A549 (cell line): ENCODE measurements around the gene HSPA4L. TPM values are rescaled to one million over a fixed set of nuclear protein-coding genes. Genes with fewer than 3 reads are reported as not detected.

Experiments
- ATAC-seq, 2 experiments: fragments of 200-7000 bp in 1 of 2; fragments of >200 bp in 1 of 2; cut with Nextera tagmentation in 1 of 2; cut with Tn5 transposase in 1 of 2; 3 replicates each; pipeline versions ENCODE4 v1.8.0 to v1.9.1; 2018 to 2020; ENCODE audit warnings: mild to moderate bottlenecking in 1 of 2, moderate library complexity in 1 of 2
- CTCF ChIA-PET: fragments of 300-600 bp; sonication (Branson Sonifier 250); formaldehyde crosslinking; extraction: SDS; loops from one replicate; lab custom pipeline; 2021; ENCODE audit warnings: antibody characterized with exemption, inconsistent platforms; lab: Yijun Ruan, JAX
- POLR2A ChIA-PET: fragments of 350-600 bp; formaldehyde crosslinking; extraction: SDS; loops from one replicate; lab custom pipeline; 2021; ENCODE audit warnings: antibody characterized with exemption, inconsistent platforms; lab: Yijun Ruan, JAX
- DNase-seq, 2 experiments: peaks; one replicate each; pipeline versions ENCODE4 v3.0.0 to v3.0.0-alpha.2; 2011 to 2016; ENCODE audit warnings: low read depth in 1 of 2, low spot score in 1 of 2
- FAIRE-seq: peaks from 2 replicates; lab custom pipeline; 2011; peaks lifted over from hg19 to GRCh38; lab: Jason Lieb, UNC
- H3K27ac ChIP-seq, 2 experiments: fragments of >200 bp; sonication (Bioruptor Twin); formaldehyde crosslinking; 3 replicates each; pipeline ENCODE4 v1.5.1; 2016 to 2017
- H3K4me1 ChIP-seq: fragments of >200 bp; sonication (Bioruptor Twin); formaldehyde crosslinking; 3 replicates; pipeline ENCODE4 v1.6.1; 2016
- H3K4me2 ChIP-seq: fragments of >200 bp; sonication (Bioruptor Twin); formaldehyde crosslinking; 3 replicates; pipeline ENCODE4 v1.6.1; 2016
- H3K4me3 ChIP-seq: fragments of >200 bp; sonication (Bioruptor Twin); formaldehyde crosslinking; 3 replicates; pipeline ENCODE4 v1.5.1; 2016
- H3K9me3 ChIP-seq: fragments of >200 bp; sonication (Bioruptor Twin); formaldehyde crosslinking; 3 replicates; pipeline ENCODE4 v1.6.1; 2016
- CBX8 ChIP-seq: fragments of 200-600 bp; sonication (generic); IDR thresholded peaks from 2 replicates; pipeline ENCODE4 v1.6.1; 2016
- CEBPB ChIP-seq, 2 experiments: fragments of >200 bp in 1 of 2; sonication (Bioruptor Twin) in 1 of 2; formaldehyde crosslinking in 1 of 2; IDR thresholded peaks; 2 replicates each; pipeline ENCODE4 v1.6.1; 2012 to 2016
- EHF ChIP-seq: fragments of 250-450 bp; sonication (Bioruptor Pico); IDR thresholded peaks from 2 replicates; pipeline ENCODE4 v1.5.0; 2020; ENCODE audit warnings: mild to moderate bottlenecking
- EHMT2 ChIP-seq: fragments of 200-600 bp; sonication (generic); IDR thresholded peaks from 2 replicates; pipeline ENCODE4 v1.6.1; 2016; ENCODE audit warnings: antibody characterized with exemption, low read depth, mild to moderate bottlenecking, moderate library complexity
- EP300 ChIP-seq, 2 experiments: fragments of >200 bp; sonication (Bioruptor Twin); formaldehyde crosslinking; IDR thresholded peaks; 2 replicates in 1 of 2; 3 replicates in 1 of 2; pipeline ENCODE4 v1.6.1; 2016 to 2017
- FOSB ChIP-seq: fragments of 250-450 bp; sonication (Bioruptor Pico); IDR thresholded peaks from 2 replicates; pipeline ENCODE4 v1.5.0; 2020; ENCODE audit warnings: mild to moderate bottlenecking, moderate library complexity
- FOSL2 ChIP-seq, 2 experiments: fragments of 450-650 bp in 1 of 2; fragments of >200 bp in 1 of 2; sonication (Bioruptor Twin) in 1 of 2; formaldehyde crosslinking; IDR thresholded peaks; 2 replicates each; pipeline versions ENCODE4 v1.5.0 to v1.6.1; 2016 to 2020; ENCODE audit warnings: mild to moderate bottlenecking in 1 of 2, moderate library complexity in 1 of 2
- GATA3 ChIP-seq: IDR thresholded peaks from 2 replicates; pipeline ENCODE4 v1.6.1; 2012; ENCODE audit warnings: borderline replicate concordance
- HDAC2 ChIP-seq: fragments of 200-600 bp; sonication (generic); IDR thresholded peaks from 2 replicates; pipeline ENCODE4 v1.6.1; 2016
- HOXB13 ChIP-seq: fragments of 250-450 bp; sonication (Bioruptor Pico); IDR thresholded peaks from 2 replicates; pipeline ENCODE4 v1.5.0; 2020; ENCODE audit warnings: low read depth, mild to moderate bottlenecking, moderate library complexity
- JUN ChIP-seq, 2 experiments: fragments of >200 bp; sonication (Bioruptor Twin); formaldehyde crosslinking; IDR thresholded peaks; 2 replicates in 1 of 2; 3 replicates in 1 of 2; pipeline ENCODE4 v1.6.1; 2016 to 2017
- MAFK ChIP-seq: fragments of 450-650 bp; IDR thresholded peaks from 2 replicates; pipeline ENCODE4 v1.6.1; 2014; ENCODE audit not compliant: partially characterized antibody
- NFE2L2 ChIP-seq: fragments of 150-350 bp; conservative IDR thresholded peaks from 2 replicates; pipeline ENCODE4 v1.6.1; 2014; ENCODE audit warnings: low read length
- POLR2A ChIP-seq: IDR thresholded peaks from 2 replicates; pipeline ENCODE4 v1.6.1; 2012; ENCODE audit warnings: mild to moderate bottlenecking, low read length
- RARB ChIP-seq: fragments of 250-450 bp; sonication (Bioruptor Pico); IDR thresholded peaks from 2 replicates; pipeline ENCODE4 v1.8.0; 2021; ENCODE audit warnings: mild to moderate bottlenecking, moderate library complexity
- RCOR1 ChIP-seq: fragments of 150-350 bp; IDR thresholded peaks from 2 replicates; pipeline ENCODE4 v1.6.1; 2014; ENCODE audit warnings: antibody characterized with exemption, low read length, low read depth
- TFCP2L1 ChIP-seq: fragments of 250-450 bp; sonication (Bioruptor Pico); IDR thresholded peaks from 2 replicates; pipeline ENCODE4 v1.5.0; 2021; ENCODE audit warnings: mild to moderate bottlenecking
- TP53 ChIP-seq: fragments of 250-450 bp; sonication (Bioruptor Pico); IDR thresholded peaks from 2 replicates; pipeline ENCODE4 v1.5.0; 2021; ENCODE audit warnings: mild to moderate bottlenecking, moderate library complexity
- ZSCAN20 ChIP-seq: fragments of 250-450 bp; sonication (Bioruptor Pico); IDR thresholded peaks from 2 replicates; pipeline ENCODE4 v1.8.0; 2022; ENCODE audit warnings: mild to moderate bottlenecking, moderate library complexity
- WGBS: methylation state at CpG from one replicate; pipeline ENCODE4 v1.1.6; 2017; ENCODE audit errors: missing lambda C conversion rate; 5-methylcytosine and 5-hydroxymethylcytosine counted together
- polyA plus RNA-seq, 4 experiments: library from polyadenylated mRNA; depleted of rRNA in 3 of 4; stranded (reverse); fragments of >200 nt; fragmentation: RNase III in 1 of 4; extraction: RNeasy Plus Mini Kit Qiagen cat#74134 plus additional on column Dnase treatment in 1 of 4; gene quantifications; 2 replicates in 3 of 4; 3 replicates in 1 of 4; pipeline ENCODE4 v1.2.3, GENCODE V29; 2011 to 2017
- TF ChIP-seq, protein P1 (sequence below): IDR thresholded peaks from 2 replicates; pipeline ENCODE4 v1.6.1; 2012
- TF ChIP-seq, protein P2 (sequence below): fragments of 150-350 bp; IDR thresholded peaks from 2 replicates; pipeline ENCODE4 v1.6.1; 2014; ENCODE audit warnings: low read depth, mild to moderate bottlenecking, low read length

HSPA4L gene
- polyA plus RNA-seq, 2 of the 4 experiments (the other 2 are of a cell fraction) = 10.9 to 12.1 TPM

DNA sequence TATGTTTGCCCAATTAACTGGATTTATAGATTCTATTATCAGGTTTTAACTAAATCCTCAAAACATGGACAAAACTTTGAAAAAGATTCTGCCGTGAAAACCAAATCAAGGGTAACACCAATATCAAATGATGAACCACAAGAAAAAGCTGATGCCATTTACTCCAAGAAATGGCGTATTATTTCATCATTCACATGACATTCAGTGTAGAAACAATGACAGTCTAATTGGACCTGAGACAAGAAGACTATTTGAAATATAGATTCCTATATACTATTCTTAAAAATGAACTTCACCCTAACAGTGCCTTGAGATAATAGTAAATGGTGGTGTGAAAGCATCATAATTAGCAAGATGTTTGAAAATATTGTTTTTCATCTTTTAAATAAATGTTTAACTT lies 47.1 kb upstream of the HSPA4L start:
- no peak overlapping the region for H3K4me3 ChIP-seq
- ChIA-PET CTCF (interaction anchor here (7.3 kb wide), 1 partner anchor 132 kb away, joined by 180 read pairs; no protein-coding TSS in a partner anchor), POLR2A (no interaction called here)
- H3K27ac ChIP-seq = no peak overlapping the region
- no peak for DNase-seq
- no peaks in the 10 kb centered on the region for H3K4me1 ChIP-seq
- WGBS = 60% methylated on average over 2 of the region's 2 CpGs
- no peaks in the 10 kb centered on the region for H3K9me3 ChIP-seq
- ATAC-seq = no peak
- no peak overlapping the region for H3K4me2 ChIP-seq
- FAIRE-seq = no peak
- TF ChIP-seq RCOR1 = no peak
- TF ChIP-seq EHMT2 = no peak
- TF ChIP-seq EP300 (IDR thresholded peaks at IDR 0.05) = no peak
- no peak for TF ChIP-seq GATA3
- TF ChIP-seq CBX8 = no peak
- no peak for TF ChIP-seq TFCP2L1 (CRISPR knock-in tag)
- TF ChIP-seq POLR2A = no peak
- no peak for TF ChIP-seq FOSB (CRISPR knock-in tag)

DNA sequence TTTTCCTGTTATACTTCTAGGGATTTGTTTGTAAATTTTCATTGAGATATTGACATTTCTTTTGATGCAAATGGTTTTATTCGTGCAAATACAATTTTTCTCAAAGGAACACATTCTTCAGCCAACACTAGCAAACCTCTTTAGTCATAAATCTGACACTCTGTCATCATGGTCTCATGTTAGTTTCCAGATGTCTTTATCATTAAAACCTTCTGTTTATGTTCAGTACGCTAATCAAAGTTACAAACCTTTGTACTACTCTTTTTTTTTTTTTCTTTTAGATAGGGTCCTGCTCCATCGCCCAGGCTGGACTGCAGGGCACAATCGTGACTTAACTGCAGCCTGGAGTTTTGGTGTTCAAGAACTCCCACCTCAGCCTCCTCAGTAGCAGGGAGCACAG lies 44.8 kb upstream of the HSPA4L start:
- FAIRE-seq (no peak), DNase-seq (no peak), ATAC-seq (no peak)
- POLR2A ChIA-PET = no interaction called here
- H3K4me1 ChIP-seq = no peaks in the 10 kb centered on the region
- H3K27ac ChIP-seq = no peak overlapping the region
- H3K9me3 ChIP-seq = no peaks in the 10 kb centered on the region
- CTCF ChIA-PET = no interaction called here
- TF ChIP-seq NFE2L2 = no peak
- TF ChIP-seq GATA3 = no peak
- TF ChIP-seq HDAC2 = no peak
- TF ChIP-seq, protein P1, sequence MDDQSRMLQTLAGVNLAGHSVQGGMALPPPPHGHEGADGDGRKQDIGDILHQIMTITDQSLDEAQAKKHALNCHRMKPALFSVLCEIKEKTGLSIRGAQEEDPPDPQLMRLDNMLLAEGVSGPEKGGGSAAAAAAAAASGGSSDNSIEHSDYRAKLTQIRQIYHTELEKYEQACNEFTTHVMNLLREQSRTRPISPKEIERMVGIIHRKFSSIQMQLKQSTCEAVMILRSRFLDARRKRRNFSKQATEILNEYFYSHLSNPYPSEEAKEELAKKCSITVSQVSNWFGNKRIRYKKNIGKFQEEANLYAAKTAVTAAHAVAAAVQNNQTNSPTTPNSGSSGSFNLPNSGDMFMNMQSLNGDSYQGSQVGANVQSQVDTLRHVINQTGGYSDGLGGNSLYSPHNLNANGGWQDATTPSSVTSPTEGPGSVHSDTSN = no peak
- TF ChIP-seq HOXB13 (CRISPR knock-in tag) = no peak
- no peak for TF ChIP-seq ZSCAN20 (CRISPR knock-in tag)
- WGBS = 33% methylated on average over 4 of the region's 4 CpGs
- H3K4me3 ChIP-seq = no peak overlapping the region
- no peak overlapping the region for H3K4me2 ChIP-seq

DNA sequence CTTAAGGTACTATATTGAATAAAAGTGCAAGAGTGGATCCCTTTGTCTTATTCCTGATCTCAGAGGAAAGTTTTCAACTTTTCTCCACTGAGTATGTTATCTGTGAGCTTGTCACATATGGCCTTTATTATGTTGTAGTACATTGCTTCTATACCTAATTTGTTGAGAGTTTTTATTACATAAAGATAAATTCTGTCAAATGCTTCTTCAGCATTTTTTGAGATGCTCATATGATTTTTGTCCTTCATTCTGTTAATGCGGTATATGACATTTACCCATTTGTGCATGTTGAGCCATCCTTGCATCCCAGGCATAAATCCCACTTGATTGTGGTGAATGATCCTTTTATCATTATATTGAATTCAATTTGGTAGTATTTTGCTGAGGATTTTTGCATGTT lies 40.9 kb upstream of the HSPA4L start:
- no peak for ATAC-seq
- no peak overlapping the region for H3K4me3 ChIP-seq
- no peak overlapping the region for H3K4me2 ChIP-seq
- H3K27ac ChIP-seq = no peak overlapping the region
- TF ChIP-seq RARB (no peak), MAFK (peak; percentile 39), JUN (IDR thresholded peaks at IDR 0.05) (no peak), FOSL2 (IDR thresholded peaks at IDR 0.05) (no peak), FOSL2 (CRISPR knock-in tag; IDR thresholded peaks at IDR 0.05) (no peak), TP53 (CRISPR knock-in tag) (no peak)
- TF ChIP-seq, protein P2, sequence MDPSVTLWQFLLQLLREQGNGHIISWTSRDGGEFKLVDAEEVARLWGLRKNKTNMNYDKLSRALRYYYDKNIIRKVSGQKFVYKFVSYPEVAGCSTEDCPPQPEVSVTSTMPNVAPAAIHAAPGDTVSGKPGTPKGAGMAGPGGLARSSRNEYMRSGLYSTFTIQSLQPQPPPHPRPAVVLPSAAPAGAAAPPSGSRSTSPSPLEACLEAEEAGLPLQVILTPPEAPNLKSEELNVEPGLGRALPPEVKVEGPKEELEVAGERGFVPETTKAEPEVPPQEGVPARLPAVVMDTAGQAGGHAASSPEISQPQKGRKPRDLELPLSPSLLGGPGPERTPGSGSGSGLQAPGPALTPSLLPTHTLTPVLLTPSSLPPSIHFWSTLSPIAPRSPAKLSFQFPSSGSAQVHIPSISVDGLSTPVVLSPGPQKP = no peak
- no peak for FAIRE-seq
- H3K9me3 ChIP-seq = no peaks in the 10 kb centered on the region
- WGBS = 93% methylated on average over 1 of the region's 1 CpG
- no peaks in the 10 kb centered on the region for H3K4me1 ChIP-seq
- ChIA-PET CTCF (interaction anchor here (0.7 kb wide), 1 partner anchor 8 kb away, joined by 3 read pairs; no protein-coding TSS in a partner anchor), POLR2A (no interaction called here)
- no peak for DNase-seq

DNA sequence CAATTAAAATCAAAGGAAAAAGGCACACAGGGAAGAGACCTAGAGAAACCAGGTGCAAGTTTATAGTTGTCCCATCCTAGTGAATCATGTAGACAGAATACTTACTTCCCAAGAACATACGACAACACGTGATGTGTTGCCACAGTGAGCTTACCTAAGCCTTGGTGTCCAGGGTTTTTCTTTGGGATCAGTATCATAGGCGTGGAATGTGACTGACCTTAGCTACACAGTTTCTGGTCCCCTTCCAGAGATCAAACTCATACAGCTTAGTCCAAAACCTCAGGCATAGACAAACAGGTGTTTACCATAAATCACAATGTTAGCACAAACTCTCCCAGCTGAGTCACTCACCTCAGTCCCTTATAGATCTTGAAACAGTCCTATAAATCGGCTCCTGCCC lies 34.2 kb upstream of the HSPA4L start:
- POLR2A ChIA-PET = no interaction called here
- Histone ChIP-seq H3K27ac (no peak overlapping the region), H3K4me3 (no peak overlapping the region), H3K4me1 (no peaks in the 10 kb centered on the region), H3K9me3 (no peaks in the 10 kb centered on the region), H3K4me2 (no peak overlapping the region)
- TF ChIP-seq TP53 (CRISPR knock-in tag) (no peak), CEBPB (IDR thresholded peaks at IDR 0.05) (no peak), EHF (no peak)
- CTCF ChIA-PET = interaction anchor here (0.6 to 2.4 kb wide), 3 partner anchors 15 to 443 kb away, joined by 3 to 7 read pairs (median 4); no protein-coding TSS in a partner anchor
- 51% methylated on average over 4 of the region's 4 CpGs for WGBS
- DNase-seq (no peak), FAIRE-seq (no peak), ATAC-seq (no peak)
